Left renal pelvis (tissue), 4 donors: ENCODE results near the gene FKBP5. TPM values are rescaled to one million over a fixed set of nuclear protein-coding genes. Genes with fewer than 3 reads are reported as not detected.
"Not testable (repeated sequence)": the region's sequence is repeated elsewhere in the genome, so short reads cannot be mapped to it uniquely, and the experiment has no call there.

Experiments used
- DNase-seq, 4 donors: peaks; one replicate each; pipeline ENCODE4 v3.0.0-alpha.2; 2013; ENCODE audit warnings: low read depth in 4 of 4, low spot score in 3 of 4
- polyA plus RNA-seq, 4 donors: library from polyadenylated mRNA; unstranded; fragments of 120-200 nt; gene quantifications; one replicate each; pipeline ENCODE4 v1.2.1, GENCODE V29; 2013; ENCODE audit not compliant: insufficient read length in 4 of 4

The FKBP5 gene
- polyA plus RNA-seq, 4 donors, result 18.0 to 32.7 (median 26.0) TPM

DNA sequence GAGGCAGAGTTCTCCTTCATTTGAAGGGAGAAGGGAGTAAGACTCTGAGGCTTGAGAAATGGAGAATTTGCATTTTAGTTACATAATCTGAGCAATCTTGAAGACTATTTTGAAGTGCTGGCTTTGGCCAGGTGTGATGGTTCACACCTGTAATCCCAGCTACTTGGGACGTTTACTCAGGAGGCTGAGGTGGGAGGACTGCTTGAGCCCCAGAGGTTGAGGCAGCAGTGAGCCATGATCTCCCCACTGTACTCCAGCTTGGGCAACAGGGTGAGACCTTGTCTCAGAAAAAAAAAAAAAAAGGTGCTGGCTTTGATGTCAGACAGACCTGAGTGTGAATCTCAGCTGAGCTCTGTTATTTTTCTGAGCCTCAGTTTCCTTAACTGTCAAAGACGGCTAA lies 35.8 kb upstream of the FKBP5 start:
- DNase-seq, result no peak

DNA sequence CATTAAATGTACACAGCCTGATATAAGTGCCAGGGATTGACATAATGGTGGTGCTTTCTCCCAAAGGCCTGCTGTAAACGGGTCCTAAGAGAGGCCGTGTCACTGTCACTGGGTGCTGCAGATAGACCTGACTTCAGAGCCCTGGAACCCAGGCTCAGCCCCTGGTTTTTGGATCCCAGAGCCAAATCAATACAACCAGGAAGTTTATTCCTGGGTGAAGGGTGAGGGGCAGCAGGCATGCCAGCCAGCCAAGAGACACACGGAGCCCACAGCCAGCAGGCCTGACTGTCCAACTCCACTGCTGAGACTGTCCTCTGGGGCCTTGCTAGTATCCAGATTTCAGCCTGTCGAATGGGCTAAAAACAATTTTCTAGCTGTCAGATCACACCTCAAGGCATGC lies 35.3 kb upstream of the FKBP5 start:
- DNase-seq, result no peak

DNA sequence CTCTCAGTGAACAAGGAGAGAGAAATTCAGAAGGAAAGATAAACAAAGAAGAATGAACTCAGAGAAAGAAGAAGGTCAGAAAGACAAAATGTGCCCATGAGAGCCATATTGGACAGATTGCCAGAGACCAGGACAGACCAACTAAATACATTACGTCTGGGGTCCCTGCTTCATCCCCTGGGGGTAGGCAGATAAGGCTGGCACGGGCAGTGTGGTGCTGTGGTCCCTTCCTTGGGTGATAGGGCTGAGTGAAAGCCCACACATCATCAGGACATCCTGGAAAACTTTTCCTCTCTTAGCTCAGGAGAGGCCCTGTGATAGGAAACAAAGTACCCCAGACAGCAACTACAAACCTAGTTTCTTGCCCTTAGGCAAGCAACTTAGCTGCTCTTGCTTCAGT lies 34.9 kb upstream of the FKBP5 start:
- DNase-seq, result no peak

DNA sequence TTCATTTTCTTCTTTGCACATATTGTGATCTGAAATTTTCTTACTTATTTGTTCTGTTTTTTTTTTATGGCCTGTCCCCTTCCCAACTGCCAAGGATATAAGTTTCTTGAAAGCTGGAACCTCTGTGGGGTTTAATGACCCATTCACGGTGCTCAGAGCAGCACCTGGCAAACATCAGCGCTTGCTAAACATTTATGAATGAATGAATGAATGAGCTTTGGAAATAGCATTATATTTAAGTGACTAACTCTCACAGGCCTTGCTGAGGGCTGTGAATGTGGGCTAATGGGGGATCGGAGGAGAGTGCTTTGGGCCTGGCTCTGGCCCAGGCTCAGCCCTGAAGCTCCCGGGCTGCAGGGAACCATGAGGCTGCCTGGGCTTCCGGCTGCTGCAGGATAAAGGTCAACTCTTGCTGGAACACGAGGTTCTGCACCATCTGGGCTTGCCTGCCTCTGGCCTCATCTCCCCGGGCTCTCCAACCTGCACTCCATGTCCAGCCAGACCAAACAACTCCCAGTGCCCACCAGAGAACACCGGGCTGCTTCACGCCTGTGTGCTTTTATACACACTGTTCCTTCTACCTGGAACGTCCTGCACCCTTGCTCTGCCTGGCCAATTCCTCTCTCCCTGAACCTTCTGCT lies 33.5 kb upstream of the FKBP5 start:
- no peak for DNase-seq

DNA sequence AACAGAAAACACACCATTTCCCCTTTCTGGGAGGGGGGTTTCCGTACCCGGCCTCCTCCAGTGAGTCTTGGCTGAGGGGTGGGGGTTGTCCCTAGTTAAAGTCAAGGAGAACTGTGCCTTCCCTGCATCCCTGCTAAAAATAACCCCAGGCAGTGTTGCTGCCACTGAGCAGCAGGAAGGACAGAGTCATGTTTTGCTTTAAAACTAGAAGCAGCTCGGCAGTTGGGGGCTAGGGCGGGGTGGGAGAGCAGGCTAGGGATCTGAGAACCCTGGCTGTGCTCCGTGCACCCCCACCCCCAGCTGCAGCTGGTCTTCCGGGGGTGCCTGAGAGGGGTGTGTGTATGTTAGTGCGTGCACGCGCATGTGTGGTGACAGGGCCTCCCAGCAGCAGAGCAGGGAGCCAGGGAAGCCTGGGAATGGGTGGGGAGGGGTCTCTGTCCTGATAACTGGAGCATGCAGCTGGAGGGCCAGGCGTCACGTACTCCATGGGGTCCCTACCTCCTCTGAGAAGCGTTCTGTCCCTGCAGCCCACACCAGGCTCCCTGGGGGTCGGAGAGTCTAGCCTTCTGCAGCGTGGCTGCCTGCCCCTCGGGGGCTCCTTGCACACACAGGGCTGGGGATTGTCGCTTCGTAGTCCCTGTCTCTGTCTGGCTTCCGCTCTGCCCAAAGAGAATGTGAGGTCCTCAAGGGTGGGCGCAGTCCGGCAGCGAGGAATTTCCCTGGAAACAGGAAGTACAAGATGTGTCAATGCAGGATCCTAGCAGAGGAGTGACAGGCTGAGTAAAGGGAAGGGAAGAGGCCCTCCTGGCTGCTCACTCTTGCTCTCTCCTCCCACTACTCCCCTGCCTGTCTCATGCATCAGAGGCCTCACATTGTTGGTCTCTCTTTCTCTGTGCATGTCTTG lies 31.4 kb upstream of the FKBP5 start:
- DNase-seq, result peak in 2 of 4 donors; percentile 50 to 68

DNA sequence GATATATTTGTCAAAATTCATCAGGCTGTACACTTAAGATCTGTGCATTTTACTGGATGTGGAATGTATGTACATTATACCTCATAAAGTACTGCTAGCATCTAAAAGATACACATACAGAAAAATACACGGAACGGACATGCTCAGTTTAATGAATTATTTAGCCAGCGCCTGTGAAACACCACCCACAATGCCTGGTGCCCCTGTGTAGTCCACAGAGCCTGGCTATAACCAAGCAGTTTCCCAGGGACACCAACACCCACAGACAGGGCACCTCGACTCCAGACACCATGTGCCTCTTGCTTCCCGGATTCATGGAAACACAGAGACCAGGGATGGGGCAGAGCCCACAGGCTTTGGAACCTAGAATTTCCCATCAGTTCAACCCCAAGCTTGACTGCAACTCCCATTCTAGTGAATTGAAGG lies 30.7 kb upstream of the FKBP5 start:
- no peak for DNase-seq

DNA sequence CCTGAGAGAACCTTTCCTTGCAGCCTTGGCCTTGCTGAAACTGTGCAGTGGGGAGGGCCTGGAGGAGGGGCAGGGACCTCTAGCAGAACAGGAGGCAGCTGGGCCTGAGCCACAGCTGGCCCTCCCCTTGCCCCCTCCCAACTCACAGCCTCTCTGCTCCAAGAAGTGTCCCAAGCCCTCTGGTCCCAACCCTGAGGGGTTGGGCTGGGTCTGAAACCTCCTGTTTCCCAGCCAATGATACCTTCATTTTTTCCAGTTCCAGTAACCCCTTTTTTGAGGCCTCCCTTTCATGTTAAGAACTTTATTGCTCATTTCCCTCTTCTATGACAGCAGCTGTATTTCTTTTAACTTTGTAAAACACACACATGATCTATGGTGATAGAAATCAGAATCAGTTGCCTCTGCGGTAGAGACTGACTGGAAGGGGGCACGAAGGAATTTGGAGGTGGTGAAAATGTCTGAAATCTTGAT lies 30.2 kb upstream of the FKBP5 start:
- peak in 1 of 4 donors; percentile 31 for DNase-seq

DNA sequence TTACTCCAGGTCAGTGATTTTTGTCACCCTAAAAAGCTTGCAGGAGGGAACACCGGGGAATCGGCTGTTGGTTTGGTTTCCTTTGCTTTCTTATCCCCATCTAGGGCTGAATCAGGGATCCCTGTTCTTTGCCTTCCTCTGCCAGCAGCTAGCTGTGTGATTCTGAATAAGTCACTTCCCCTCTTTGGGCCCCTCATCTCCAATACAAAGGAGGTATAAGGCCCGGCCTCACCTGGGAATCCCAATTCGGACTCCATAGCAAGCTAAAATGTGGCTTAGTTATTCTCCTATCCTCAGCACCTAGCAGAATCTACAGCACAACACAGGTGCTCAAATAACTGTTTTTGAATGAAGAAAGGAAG lies 29.6 kb upstream of the FKBP5 start:
- no peak for DNase-seq

DNA sequence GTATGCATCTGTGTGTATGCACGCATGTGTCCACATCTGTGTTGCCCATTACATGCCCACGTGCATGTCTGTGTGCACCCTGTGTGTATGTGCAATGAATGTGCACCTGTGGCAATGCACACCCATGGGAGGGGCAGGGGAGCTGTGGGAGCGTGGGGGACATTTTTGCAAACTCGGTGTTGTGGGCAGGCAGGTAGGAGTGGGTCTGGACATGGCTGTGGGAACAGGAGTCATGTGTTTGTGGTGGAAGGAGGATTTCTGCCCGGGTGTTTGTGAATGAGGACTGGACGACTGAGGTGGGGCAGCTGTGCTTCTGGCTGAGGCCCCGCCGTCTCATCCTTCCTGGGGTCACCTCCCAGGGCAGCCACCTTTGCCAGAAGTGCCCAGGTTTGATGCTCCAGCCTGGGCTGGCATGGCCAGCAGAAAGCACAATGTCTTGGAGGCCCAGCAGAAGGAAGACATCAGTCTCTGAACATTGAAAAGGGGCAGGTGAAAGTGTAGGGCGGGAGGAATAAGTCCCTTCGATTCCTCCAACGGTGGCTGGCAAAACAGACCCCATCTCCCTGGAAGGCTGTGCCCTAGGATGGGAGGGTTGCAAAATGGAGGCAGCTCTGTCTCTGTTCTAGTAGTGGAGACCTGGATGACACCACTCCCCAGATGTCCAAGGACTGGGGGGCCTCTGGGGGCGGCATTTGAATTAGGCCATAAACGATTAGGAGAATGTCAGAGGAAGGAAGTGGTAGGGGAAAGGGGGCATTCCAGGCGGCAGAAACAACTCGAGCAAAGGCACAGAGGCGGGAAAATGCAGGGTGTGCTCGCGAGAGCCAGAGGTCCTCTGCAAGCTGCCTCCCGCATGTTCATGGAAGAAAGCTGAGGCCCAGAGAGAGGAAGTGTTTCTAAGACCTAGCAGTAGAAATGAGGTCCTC lies 29.0 kb upstream of the FKBP5 start:
- DNase-seq, result no peak

DNA sequence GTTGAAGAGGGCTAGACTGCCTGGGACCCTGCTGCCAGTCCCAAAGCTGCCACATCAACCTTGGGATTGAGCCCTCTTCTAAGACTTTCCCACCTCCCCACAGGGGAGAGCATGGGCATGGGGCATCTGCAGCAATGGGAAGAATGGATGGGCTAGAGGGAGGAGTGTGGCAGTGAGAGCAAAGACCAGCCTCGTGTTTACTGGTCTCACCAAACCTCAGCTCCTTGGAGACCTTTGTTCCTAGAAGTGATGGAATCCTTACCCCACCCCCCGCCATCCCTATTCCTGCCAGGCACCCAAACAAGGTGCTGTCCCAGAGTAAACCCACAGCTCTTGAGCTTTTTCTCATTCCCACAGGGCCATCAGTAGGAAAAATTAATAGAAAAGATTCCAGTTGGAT lies 28.1 kb upstream of the FKBP5 start:
- DNase-seq, result no peak

DNA sequence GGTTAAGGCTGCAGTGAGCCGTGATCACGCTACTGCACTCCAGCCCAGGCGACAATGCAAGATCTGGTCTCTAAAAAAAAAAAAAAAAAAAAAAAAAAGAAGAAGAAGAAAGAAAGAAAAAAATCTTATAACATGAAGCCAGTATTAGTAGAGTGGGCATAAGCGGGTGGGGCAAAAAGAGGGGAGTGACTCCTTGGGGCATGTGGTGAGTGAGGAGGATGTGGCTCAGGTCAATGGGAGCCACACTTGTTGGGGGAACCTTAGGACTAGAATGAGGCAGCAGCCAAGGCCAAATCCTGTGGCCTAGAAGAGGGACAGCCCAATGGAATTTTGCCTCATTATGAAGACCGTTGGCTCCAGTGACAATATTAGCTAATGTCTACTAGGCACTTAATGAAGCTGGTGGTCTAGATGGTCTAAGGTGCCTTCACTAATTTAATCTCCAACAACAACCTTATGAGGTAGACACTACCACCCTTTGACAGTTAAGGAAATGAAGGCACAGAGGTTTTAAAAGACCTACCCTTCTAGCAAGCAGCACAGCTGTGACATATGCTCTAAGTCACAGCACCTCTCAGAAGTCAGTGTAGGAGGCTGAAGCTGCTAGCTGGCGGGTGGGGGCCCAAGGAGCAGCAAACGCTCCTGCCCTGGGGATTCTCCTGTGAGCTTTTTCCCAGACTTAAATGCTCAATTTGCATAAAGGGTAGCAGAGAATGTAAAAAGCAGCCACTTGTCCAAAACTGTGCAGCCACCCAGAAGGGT lies 24.5 kb upstream of the FKBP5 start:
- DNase-seq, result no peak

DNA sequence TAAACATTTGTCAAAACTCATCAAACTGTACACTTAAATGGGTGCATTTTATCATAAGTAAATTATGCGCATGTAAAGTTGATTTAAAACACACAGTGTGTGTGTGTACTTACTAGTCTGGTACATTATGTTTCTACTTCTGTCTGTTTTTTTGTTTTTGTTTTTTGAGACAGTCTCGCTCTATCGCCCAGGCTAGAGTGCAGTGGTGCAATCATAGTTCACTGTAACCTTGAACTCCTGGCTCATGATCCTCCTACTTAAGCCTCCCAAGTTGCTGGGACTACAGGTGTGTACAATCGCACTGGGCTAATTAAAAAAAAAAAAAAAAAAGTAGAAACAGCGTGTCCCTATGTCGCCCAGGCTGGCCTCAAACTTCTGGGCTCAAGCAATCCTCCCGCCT lies 23.0 kb upstream of the FKBP5 start:
- DNase-seq, result no peak

DNA sequence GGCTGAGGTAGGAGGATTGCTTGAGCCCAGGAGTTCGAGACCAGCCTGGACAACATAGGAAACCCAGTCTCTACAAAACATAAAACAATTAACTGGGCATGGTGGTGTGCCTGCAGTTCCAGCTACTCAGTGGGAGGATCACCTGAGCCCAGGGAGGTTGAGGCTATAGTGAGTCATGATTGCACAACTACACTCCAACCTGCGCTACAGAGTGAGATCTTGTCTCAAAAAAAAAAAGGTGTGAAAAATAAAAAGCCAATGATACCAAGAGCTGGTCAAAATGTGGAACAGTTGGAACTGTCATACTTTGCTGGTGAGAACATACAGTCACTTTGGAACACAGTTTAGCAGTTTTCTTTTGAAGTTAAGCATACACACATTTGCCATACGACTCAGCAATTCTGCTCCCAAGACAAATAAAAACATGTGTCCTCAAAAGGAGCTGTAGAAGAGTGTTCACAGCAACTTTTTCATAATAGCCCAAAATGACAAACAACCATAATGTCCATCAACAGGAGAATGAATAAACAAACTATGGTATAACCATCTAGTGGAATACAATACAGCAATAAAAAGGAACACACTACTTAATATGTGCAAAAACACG lies 21.6 kb upstream of the FKBP5 start:
- DNase-seq, result no peak

DNA sequence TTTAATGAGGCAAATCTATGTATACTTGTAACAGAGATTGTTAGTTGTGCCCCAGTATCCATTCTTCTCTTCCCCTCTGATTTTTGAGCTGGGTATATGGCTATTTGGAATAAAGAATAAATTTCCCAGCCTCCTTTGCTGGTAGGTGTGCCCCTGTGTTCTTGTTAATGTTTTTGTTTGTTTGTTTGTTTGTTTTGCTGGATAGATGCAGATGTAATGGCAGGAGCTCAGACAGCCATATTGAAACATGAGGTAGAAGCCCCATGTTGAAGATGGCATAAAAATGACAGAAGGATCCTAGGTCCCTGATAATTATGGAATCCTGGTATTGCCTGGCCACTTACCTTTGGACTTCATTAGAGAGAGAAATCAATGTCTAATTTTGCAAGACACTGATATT lies 19.9 kb upstream of the FKBP5 start:
- DNase-seq, result no peak

DNA sequence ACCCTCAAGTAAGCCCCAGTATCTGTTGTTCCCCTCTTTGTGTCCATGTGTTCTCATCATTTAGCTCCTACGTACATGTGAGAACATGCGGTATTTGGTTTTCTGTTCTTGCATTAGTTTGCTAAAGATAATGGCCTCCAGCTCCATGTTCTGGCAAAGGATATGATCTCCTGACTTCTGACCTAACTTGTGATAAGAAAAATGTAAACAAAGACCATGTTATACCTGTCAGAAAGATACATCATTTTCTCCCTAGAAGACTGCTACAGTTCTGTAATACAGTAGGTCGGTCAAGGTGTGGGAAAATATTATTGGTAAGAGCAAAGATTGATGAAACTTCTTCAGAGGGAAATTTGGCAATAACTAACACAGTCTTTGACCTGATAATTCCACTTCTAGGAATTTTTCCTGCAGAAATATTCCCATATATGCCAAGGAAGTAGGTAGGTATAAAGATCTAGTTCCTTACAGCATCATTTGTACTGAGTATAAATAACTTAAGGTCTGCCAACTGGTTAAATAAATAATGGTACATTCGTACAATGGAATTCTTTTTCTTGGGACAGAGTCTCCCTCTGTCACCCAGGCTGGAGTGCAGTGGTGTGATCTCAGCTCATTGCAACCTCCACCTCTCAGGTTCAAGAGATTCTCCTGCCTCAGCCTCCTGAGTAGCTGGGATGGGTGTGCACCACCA lies 19.1 kb upstream of the FKBP5 start:
- no peak for DNase-seq

DNA sequence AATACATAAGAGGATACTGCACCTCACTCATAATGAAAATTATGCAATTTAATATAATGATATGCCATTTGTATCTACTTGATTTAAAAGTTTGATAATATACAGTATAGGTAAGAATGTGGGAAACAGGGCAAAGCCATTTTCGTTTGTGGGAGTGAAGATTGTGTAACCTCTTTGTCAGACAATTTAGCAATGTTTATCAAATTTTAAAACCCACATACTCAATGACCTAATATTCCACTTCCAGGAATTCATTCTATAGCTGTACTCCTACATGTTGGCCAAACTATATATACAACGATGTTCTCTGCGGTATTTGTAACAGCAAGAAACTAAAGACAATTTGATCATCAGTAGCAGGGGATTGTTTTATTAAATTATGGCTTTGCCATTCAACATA lies 17.8 kb upstream of the FKBP5 start:
- DNase-seq, result no peak

DNA sequence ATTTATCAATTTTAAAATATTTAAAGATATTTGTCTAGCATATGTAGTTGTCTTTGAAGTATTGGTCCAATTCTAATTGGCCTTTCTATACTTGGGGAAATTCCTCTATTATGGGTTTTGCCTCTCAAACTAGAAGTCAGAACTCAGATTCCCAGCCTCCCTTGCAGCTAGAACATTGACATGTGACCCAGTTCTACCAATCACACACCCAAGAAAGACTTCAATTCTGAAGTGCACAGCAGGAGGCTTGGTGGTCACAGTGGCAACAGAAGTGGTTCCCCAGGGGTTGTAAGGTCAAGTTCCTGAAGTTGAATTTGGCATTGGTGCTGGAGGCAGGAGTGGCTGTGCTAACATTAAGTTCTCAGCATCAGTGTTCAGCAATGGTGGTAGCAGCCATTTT lies 14.8 kb upstream of the FKBP5 start:
- DNase-seq, result no peak

DNA sequence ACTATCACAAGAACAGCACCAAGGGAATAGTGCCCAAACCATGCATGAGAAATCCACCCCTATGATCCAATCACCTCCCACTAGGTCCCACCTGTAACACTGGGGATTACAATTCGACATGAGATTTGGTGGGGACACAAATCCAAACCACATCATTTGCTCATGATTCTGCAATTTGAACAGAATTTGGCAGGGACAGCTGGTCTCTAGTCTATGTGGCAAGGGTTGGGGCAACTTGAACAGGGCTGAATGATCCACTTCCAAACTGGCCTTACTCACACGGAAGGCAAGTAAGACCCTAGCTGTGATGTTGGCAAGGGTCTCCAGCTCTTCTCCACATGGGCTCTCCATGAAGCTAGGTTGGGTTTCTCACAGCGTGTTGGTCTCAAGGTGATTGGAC lies 10.1 kb upstream of the FKBP5 start:
- DNase-seq, result no peak

DNA sequence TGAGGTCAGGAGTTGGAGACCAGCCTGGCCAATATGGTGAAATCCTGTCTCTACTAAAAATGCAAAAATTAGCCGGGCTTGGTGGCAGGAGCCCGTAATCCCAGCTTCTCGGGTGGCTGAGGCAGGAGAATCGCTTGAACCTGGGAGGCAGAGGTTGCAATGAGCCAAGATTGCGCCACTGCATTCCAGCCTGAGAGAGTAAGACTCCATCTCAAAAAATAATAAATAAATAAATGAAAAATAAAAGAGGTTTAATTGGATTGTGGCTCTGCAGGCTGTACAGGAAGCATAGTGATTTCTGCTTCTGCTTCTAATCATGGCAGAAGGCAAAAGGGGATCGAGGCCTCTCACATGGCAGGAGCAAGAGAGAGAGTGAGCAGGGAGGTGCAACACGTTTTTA lies 9.7 kb upstream of the FKBP5 start:
- not testable (repeated sequence) for DNase-seq
